NCI-H345 treated with DMSO at 0.1 percent for 48 hours (cell line): ENCODE data around the gene SYPL2.

ENCODE experiments used
- DNase-seq: peaks from one replicate; lab custom pipeline; 2025; ENCODE audit not compliant: unreplicated experiment; lab: John Stamatoyannopoulos, UW

Gene SYPL2

DNA sequence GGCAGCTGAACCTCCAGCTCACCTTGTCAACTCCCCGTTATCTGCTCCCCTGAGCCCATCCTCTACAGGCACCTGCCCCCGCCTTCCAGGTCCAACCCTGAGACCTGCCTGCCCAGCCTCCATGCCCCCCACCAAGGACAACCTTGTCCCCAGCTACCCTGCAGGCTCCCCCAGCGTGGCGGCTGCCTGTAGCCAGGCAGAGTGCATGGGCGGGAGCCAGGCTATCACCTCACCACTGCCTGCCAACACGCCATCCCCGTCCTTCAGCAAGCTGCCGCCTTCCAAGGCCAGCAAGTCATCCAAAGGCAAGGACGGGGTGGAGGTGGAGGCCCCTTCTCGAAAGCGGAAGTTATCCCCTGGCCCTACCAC lies 24.6 kb downstream of the SYPL2 start:
- no peak for DNase-seq

GRCh38 chr1:109491372-109491771 lies 25.0 kb downstream of the SYPL2 start:
- DNase-seq, result no peak

GRCh38 chr1:109492779-109493178 lies 26.4 kb downstream of the SYPL2 start:
- DNase-seq, result no peak

DNA sequence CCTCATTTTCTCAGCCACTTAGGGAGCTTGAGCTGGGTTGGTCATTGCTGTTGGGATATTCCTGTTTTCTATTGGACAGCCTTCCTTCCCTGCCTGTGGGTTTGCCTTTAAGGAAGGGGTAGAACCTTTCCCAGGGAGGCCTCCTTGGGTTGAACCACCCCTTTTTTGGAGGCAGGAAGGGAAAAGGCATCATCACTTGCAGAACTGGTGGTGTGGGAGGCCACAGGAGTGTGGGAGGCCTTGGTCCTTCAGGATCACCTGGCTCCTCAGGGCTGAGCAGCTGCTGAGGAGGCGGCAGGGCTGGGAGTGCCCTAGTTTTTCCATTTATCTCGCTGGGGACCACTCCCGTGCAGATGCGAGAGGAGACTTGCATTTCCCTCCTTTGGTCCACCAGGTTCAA lies 26.9 kb downstream of the SYPL2 start:
- no peak for DNase-seq

- DNase-seq, result peak; percentile 62
Measured at GRCh38 chr1:109493805-109494539, 27.6 kb downstream of the SYPL2 start, which contains the start of gene CYB561D1. CYB561D1 (plus strand) TSS chr1:109494094; CDS start chr1:109494140, 46 bp downstream.

GRCh38 chr1:109495738-109496137 lies 29.4 kb downstream of the SYPL2 start:
- DNase-seq, result no peak

DNA sequence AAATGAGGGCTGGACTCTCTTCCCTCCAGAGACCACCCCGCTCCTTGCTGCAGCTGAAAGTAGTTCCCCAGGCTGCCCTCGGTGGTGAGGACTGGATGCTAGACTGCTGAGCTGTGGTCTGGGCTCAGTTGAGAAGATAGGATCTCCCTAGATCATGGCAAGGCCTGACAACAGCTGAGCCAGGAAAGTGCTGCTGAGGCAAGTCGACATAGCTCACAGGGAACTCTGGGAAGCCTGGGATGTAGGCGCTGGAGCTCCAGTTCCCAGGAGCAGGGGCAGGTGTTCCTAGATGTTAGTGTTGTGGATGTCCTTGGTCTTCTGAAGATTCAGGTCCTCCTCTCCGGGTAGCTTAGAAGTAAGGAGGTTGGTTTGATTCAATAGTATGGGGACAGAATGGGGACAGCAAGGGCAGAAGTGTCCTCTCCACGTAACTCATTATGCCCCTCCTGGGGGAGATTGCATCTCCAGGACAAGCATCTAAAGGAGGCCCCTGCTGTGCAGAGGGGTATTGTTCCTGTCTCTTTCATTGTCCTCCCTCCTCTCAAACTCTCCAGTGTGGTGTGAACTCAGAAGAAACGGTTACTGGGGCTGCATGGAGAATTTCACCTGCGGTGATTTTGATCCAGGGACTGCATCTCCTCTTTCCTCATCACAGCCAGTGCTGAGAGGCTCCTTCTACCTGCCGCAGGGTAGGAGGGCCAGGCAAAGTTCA lies 31.3 kb downstream of the SYPL2 start:
- no peak for DNase-seq

GRCh38 chr1:109498161-109498801 lies 31.9 kb downstream of the SYPL2 start:
- DNase-seq, result no peak

GRCh38 chr1:109499081-109499480 lies 32.7 kb downstream of the SYPL2 start:
- no peak for DNase-seq

GRCh38 chr1:109499661-109500536 lies 33.6 kb downstream of the SYPL2 start:
- no peak for DNase-seq

DNA sequence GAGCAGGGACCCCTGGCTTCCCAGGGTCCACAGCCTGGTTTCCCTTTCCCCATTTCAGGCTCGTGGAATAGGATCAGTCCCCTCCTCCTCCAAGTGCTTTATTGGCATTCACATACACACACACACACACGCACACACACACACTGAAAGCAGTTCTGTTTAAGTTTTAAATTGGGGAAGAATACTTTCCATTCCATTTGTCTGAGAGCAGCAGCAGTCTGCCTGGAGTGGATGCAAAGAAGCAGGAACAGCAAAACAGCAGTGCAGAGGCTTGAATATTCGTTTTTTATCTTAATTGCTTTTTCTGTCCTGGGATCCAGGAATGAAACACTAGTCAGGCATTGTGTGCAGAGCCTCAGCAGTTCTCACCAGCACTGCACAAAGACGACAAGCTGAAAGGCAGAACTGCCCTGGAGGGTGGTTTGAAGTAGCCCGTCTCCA lies 34.6 kb downstream of the SYPL2 start:
- no peak for DNase-seq

DNA sequence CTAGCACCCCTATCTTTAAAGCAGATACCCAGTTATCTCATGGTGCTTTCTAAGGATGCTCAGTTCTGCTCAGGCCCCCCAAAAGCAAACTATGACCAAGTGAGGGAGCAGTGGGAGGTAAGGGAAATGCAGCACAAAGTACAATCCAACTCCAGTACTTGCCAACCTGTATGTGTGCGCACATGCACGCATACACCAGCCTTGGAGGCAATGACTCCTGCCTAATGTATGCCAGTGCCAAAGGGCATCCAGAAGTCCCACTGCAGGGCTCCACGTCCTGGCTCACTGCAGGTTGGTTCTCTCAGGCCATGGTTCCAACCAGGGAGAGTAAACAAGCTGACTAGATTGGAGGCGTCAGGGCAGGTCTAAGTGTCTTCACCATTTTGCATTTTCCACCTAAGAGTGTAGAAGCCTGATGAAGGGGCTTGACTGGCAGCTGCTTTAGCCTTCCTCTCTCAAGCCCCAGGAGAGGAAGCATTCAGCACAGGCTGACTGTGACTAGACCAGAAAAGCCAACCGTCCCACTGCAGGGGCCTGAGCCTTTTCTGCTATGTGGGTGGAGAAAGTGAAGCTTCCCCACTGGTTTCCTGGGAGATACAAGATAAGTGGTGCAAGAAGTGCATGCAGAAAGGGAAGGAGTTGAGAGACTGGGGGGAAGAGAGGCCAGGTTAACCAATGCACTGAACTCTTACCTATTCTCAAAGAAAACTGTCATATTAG lies 35.5 kb downstream of the SYPL2 start:
- no peak for DNase-seq

- DNase-seq, result no peak
Measured at GRCh38 chr1:109502364-109502851, 36.1 kb downstream of the SYPL2 start.

DNA sequence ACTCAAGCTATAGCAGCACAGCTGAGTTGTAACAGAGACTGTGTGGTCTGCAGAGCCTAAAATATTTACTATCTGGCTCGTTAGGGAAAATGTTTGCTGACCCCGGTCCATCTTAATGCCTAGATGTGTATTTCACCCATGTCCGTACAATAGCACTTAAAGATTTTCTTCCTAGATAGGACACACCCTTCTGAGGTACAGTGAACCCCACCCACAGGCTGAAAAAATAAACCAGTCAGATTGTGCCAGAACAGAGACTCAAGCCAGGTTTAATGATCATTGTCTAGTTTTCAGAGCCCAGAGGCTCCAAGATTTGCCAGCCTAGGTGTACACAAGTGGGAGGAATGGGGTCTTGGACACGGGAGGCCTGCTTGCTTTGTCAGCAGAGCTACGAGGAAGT lies 37.6 kb downstream of the SYPL2 start:
- DNase-seq, result no peak

GRCh38 chr1:109504974-109505373 lies 38.6 kb downstream of the SYPL2 start:
- DNase-seq, result no peak

DNA sequence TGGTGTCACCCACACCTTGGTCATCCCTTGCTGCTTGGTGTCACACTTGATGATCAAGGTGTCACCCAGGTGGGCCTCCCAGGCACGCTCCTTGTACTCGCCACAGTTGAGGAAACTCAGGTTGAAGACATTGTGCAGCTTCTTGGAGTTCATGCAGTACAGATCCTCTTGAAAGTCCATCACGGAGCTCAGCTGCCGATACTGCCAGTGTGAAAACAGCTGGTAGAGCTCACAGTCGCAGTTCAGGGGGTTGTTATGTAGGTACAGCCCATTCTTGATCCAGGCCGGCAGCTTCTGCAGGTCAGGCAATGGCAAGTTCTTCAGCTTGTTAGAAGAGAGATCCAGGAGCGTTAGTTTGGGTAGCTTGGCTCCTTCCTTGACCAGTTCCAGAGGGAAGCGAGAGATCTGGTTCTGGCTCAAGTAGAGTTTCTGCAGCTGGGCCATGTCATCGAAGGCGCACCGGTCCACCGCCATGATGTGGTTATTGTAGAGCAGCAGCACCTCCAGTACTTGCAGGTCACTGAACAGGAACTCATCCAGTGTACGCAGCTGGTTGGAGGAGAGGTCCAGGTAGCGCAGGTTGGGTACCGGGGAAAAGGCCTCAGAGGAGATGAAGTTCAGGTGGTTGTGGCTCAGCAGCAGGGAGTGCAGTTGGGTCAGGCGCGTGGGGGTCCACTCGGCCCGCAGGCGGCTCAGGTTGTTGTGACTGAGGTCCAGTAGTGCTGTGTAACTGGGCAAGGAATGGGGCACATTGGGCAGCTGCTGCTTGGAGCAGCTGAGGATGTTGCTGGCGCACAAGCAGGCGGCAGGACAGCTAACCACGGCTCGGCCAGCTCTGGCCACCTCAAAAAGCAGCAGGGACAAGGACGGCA lies 41.9 kb downstream of the SYPL2 start:
- DNase-seq, result no peak

- no peak for DNase-seq
Measured at GRCh38 chr1:109508873-109509175, 42.5 kb downstream of the SYPL2 start.

GRCh38 chr1:109509176-109510134 lies 43.1 kb downstream of the SYPL2 start, which contains the start of gene AMIGO1:
AMIGO1 (minus strand) TSS chr1:109509727; CDS start chr1:109508912, 815 bp downstream.
- DNase-seq, result peak; percentile 24
